ENCODE measurements around the gene ATXN1. TPM values are rescaled to one million over a fixed set of nuclear protein-coding genes. Genes with fewer than 3 reads are reported as not detected.

ATXN1 gene
- total RNA-seq, 4 donors from 2014 or later, result 21.0 to 102 (median 51.1) TPM

DNA sequence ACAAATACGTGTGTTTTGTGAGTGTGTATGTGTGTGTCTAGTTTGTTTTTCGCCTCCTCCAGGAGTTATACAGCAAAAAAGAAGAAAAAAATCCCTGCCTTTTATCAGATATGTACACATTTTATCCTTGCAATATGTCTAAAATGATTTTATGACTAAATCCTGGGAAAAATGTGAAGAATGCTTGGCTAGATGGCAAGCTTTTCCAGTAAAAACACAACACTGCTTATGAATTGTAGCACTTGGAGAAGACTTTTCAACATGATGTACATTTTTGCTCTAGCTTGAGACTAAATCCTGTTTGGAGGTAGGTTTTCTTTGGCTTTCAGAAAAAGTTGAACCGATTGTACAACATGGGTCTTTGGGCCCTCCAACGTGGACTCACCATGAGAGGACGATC is 362.7 kb downstream of the ATXN1 start:
- Histone ChIP-seq H3K27me3 (no peaks in the 10 kb centered on the region), H3K9me3 (no peaks in the 10 kb centered on the region), H3K4me1 (peaks cover 9 to 13% of the 10 kb centered on the region in 2 donors), H3K4me3 (no peak overlapping the region), H3K36me3 (no peaks in the 10 kb centered on the region), H3K27ac (peak overlapping the region; percentile 60 to 76)
- DNase-seq, result no peak
- intact Hi-C loops (cut with DNase I; ENCODE audit: low total_unique reads), result no loop called here
- no peak for TF ChIP-seq POLR2A (IDR thresholded peaks at IDR 0.05)
- TF ChIP-seq, protein P1, sequence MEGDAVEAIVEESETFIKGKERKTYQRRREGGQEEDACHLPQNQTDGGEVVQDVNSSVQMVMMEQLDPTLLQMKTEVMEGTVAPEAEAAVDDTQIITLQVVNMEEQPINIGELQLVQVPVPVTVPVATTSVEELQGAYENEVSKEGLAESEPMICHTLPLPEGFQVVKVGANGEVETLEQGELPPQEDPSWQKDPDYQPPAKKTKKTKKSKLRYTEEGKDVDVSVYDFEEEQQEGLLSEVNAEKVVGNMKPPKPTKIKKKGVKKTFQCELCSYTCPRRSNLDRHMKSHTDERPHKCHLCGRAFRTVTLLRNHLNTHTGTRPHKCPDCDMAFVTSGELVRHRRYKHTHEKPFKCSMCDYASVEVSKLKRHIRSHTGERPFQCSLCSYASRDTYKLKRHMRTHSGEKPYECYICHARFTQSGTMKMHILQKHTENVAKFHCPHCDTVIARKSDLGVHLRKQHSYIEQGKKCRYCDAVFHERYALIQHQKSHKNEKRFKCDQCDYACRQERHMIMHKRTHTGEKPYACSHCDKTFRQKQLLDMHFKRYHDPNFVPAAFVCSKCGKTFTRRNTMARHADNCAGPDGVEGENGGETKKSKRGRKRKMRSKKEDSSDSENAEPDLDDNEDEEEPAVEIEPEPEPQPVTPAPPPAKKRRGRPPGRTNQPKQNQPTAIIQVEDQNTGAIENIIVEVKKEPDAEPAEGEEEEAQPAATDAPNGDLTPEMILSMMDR (IDR thresholded peaks at IDR 0.05), result no peak

DNA sequence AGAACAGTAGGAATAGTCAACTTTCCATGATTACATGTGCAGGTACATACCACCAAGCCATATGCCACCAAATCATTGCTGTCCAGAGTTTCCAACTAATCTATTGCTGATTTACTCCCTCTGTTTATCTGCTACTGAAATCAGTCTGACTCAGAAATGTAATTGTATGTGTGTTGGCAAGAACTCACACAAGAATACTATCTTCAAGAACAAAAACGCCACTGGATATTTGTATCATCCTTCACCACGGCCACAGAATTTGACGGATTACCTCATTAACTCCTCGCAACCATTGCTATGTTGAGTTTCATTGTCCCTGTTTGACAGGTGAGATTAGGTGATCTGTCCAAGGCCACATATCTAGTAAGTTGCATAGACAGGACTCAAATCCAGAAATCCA is 363.6 kb downstream of the ATXN1 start:
- TF ChIP-seq, protein P1 (IDR thresholded peaks at IDR 0.05), result no peak
- TF ChIP-seq POLR2A (IDR thresholded peaks at IDR 0.05), result no peak
- Histone ChIP-seq H3K4me1 (peaks cover 0 to 13% of the 10 kb centered on the region in 2 donors), H3K27ac (peak overlapping the region in 1 of 2 donors; percentile 17), H3K27me3 (no peaks in the 10 kb centered on the region), H3K4me3 (no peak overlapping the region), H3K36me3 (no peaks in the 10 kb centered on the region), H3K9me3 (no peaks in the 10 kb centered on the region)
- intact Hi-C loops (cut with DNase I; ENCODE audit: low total_unique reads), result no loop called here
- DNase-seq, result no peak

DNA sequence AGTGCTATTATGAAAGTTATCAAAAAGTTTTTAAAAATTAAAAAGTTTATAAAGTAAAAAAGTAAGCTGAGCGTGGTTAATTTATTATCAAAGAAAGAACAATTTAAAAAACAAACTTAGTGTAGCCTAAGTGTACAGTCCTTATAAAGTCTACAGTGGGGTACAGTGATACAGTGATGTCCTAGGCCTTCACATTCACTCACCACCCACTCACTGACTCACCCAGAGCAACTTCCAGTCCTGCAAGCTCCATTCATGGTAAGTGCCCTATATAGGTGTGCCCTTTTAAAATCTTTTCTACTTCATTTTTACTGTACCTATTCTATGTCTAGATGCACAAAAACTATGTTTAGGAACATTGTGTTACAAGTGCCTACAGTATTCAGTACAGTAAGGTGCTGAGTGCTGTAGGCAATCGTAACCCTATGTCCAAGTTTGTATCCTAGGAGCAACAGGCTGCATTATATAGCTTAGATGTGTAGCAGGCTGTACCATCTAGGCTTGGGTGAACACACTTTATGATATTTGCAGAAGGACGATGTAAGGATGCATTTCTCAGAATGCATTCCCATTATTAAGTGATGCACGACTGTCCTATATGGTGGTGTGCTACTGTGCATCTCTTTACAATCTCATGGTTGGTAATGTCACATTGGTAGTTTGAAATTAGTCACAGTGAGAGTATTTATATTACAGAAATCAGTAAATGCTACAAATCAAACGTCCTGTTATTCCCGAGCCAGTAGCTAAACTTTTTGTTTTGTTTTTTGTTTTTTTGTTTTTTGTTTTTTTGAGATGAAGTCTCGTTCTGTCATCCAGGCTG is 364.6 kb downstream of the ATXN1 start:
- no peak for DNase-seq
- peaks cover 0 to 17% of the 10 kb centered on the region in 2 donors for H3K4me1 ChIP-seq
- H3K36me3 ChIP-seq, result no peaks in the 10 kb centered on the region
- intact Hi-C loops (cut with DNase I; ENCODE audit: low total_unique reads), result no loop called here
- H3K27ac ChIP-seq, result peak overlapping the region in 1 of 2 donors; percentile 17
- TF ChIP-seq, protein P1 (IDR thresholded peaks at IDR 0.05), result no peak
- TF ChIP-seq POLR2A (IDR thresholded peaks at IDR 0.05), result no peak
- H3K27me3 ChIP-seq, result no peaks in the 10 kb centered on the region
- no peak overlapping the region for H3K4me3 ChIP-seq
- no peaks in the 10 kb centered on the region for H3K9me3 ChIP-seq

DNA sequence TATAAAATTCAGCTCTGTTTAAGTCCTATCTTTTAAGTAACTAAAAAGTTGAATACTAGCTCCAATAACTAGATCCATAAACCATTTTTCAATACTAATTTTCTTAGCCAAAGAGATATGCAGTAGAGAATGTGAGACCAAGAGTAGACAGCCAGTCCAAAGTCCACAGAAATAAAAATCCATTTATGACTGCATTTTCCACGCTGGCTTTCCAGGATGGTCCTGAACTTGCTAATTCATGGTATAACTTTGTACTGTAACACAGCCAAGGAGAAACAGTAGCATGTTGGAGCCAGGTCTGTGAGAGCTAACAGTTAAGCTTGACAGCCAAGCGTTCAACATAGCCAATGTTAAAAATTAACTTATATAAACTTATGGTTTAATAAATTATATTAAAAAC is 366.6 kb downstream of the ATXN1 start:
- Histone ChIP-seq H3K4me1 (peaks cover 0 to 15% of the 10 kb centered on the region in 2 donors), H3K36me3 (no peaks in the 10 kb centered on the region), H3K27me3 (no peaks in the 10 kb centered on the region), H3K4me3 (no peak overlapping the region), H3K9me3 (no peaks in the 10 kb centered on the region), H3K27ac (no peak overlapping the region)
- intact Hi-C loops (cut with DNase I; ENCODE audit: low total_unique reads), result no loop called here
- DNase-seq, result no peak
- TF ChIP-seq POLR2A (IDR thresholded peaks at IDR 0.05), result no peak
- TF ChIP-seq, protein P1 (IDR thresholded peaks at IDR 0.05), result no peak

DNA sequence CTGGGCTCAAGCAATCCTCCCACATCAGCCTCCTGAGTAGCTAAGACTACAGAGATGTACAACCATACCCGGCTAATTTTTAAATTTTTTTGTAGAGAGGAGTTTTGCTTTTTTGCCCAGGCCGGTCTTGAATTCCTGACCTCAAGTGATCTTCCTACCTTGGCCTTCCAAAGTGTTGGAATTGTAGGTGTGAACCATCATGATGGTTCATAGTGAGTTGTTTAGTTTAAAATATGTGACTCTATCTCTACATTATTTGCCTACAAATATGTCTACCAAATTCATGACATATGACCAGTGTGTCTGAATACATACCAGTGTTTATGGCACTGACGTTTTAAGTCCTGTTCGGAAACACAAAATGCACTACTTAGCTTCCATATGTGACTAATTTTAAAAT is 367.9 kb downstream of the ATXN1 start:
- intact Hi-C loops (cut with DNase I; ENCODE audit: low total_unique reads), result no loop called here
- Histone ChIP-seq H3K27me3 (no peaks in the 10 kb centered on the region), H3K4me1 (peaks cover 0 to 5% of the 10 kb centered on the region in 2 donors), H3K36me3 (no peaks in the 10 kb centered on the region), H3K27ac (no peak overlapping the region), H3K4me3 (no peak overlapping the region), H3K9me3 (no peaks in the 10 kb centered on the region)
- DNase-seq, result no peak
- no peak for TF ChIP-seq POLR2A (IDR thresholded peaks at IDR 0.05)
- TF ChIP-seq, protein P1 (IDR thresholded peaks at IDR 0.05), result no peak
